DOHH2 (cell line): Measurements from ENCODE around the gene RAX2.

Experiments
- H3F3A ChIP-seq: fragments of 200-600 bp; sonication (generic), shearing (Covaris generic); 2 replicates; pipeline ENCODE4 v1.6.0; 2016; ENCODE audit warnings: antibody characterized with exemption, mild to moderate bottlenecking; ENCODE audit not compliant: control insufficient read depth, insufficient read depth
- H3K27ac ChIP-seq: fragments of 200-600 bp; sonication (generic); 2 replicates; pipeline ENCODE4 v1.5.1; 2014; ENCODE audit warnings: low read depth, mild to moderate bottlenecking, low read length, moderate library complexity
- H3K27me3 ChIP-seq: fragments of 200-600 bp; sonication (generic); 2 replicates; pipeline ENCODE4 v1.6.1; 2014; ENCODE audit warnings: mild to moderate bottlenecking, low read length, mixed read lengths; ENCODE audit not compliant: control insufficient read depth
- H3K36me3 ChIP-seq: fragments of 200-600 bp; sonication (generic); 2 replicates; pipeline ENCODE4 v1.6.1; 2014; ENCODE audit warnings: mild to moderate bottlenecking, low read length, moderate library complexity, mixed read lengths; ENCODE audit not compliant: control insufficient read depth
- H3K4me1 ChIP-seq: fragments of 200-600 bp; sonication (generic); 2 replicates; pipeline ENCODE4 v1.6.1; 2014; ENCODE audit warnings: mild to moderate bottlenecking, low read length, mixed read lengths; ENCODE audit not compliant: control insufficient read depth
- H3K4me2 ChIP-seq: fragments of 200-600 bp; sonication (generic); 2 replicates; pipeline ENCODE4 v1.6.0; 2014; ENCODE audit warnings: mild to moderate bottlenecking, low read length, moderate library complexity
- H3K4me3 ChIP-seq: fragments of 200-600 bp; sonication (generic); 2 replicates; pipeline ENCODE4 v1.5.1; 2014; ENCODE audit warnings: mild to moderate bottlenecking, low read length, mixed read lengths
- H3K79me2 ChIP-seq: fragments of 200-600 bp; sonication (generic); 2 replicates; pipeline ENCODE4 v1.6.1; 2014; ENCODE audit warnings: mild to moderate bottlenecking, low read length, mixed read lengths; ENCODE audit not compliant: control insufficient read depth
- H3K9me2 ChIP-seq: fragments of 200-600 bp; sonication (generic); replicated peaks from 2 replicates; pipeline ENCODE4 v1.6.1; 2014; ENCODE audit warnings: mild to moderate bottlenecking, low read length, mixed read lengths; ENCODE audit not compliant: control insufficient read depth
- H3K9me3 ChIP-seq: fragments of 200-600 bp; sonication (generic); 2 replicates; pipeline ENCODE4 v1.6.1; 2014; ENCODE audit warnings: antibody characterized with exemption, low read length, mixed read lengths; ENCODE audit not compliant: control insufficient read depth, insufficient read depth
- H4K20me1 ChIP-seq: fragments of 200-600 bp; sonication (generic); 2 replicates; pipeline ENCODE4 v1.6.0; 2014; ENCODE audit warnings: low read depth, mild to moderate bottlenecking, antibody characterized with exemption, low read length, moderate library complexity; ENCODE audit not compliant: control insufficient read depth, insufficient read depth
- CTCF ChIP-seq: fragments of 200-600 bp; sonication (generic); IDR thresholded peaks from one replicate; pipeline ENCODE4 v1.5.1; 2014; ENCODE audit warnings: antibody characterized with exemption, mild to moderate bottlenecking, low read depth, low read length; ENCODE audit not compliant: poor library complexity, severe bottlenecking
- EZH2phosphoT487 ChIP-seq: fragments of 200-600 bp; sonication (generic); IDR thresholded peaks from 2 replicates; pipeline ENCODE4 v1.6.1; 2017; ENCODE audit warnings: borderline replicate concordance, mild to moderate bottlenecking, antibody characterized with exemption, low read length, moderate library complexity, mixed read lengths

The RAX2 gene

GRCh38 chr19:3745363-3746045 is 26.5 kb downstream of the RAX2 start:
- no peak for TF ChIP-seq EZH2phosphoT487
- Histone ChIP-seq H3K4me1 (peaks cover 6% of the 10 kb centered on the region), H3K9me2 (no peaks in the 10 kb centered on the region), H3K27ac (no peak overlapping the region), H3K4me2 (no peak overlapping the region), H3K4me3 (no peak overlapping the region), H3K9me3 (peaks cover 3% of the 10 kb centered on the region; the same call in 1 of the 2 replicates), H3K79me2 (no peaks in the 10 kb centered on the region), H4K20me1 (no peaks in the 10 kb centered on the region), H3F3A (no peaks in the 10 kb centered on the region), H3K36me3 (no peaks in the 10 kb centered on the region), H3K27me3 (no peaks in the 10 kb centered on the region)

GRCh38 chr19:3743486-3743885 is 28.5 kb downstream of the RAX2 start:
- no peaks in the 10 kb centered on the region for H3K9me2 ChIP-seq
- H3K27ac ChIP-seq: no peak overlapping the region
- H3K79me2 ChIP-seq: no peaks in the 10 kb centered on the region
- H3K4me1 ChIP-seq: peaks cover 6% of the 10 kb centered on the region
- no peaks in the 10 kb centered on the region for H3K27me3 ChIP-seq
- H3K4me2 ChIP-seq: peak overlapping the region; percentile 4; the same call in 1 of the 2 replicates
- no peaks in the 10 kb centered on the region for H3F3A ChIP-seq
- H4K20me1 ChIP-seq: no peaks in the 10 kb centered on the region
- TF ChIP-seq EZH2phosphoT487: no peak
- no peak for TF ChIP-seq CTCF
- no peak overlapping the region for H3K4me3 ChIP-seq
- H3K9me3 ChIP-seq: peaks cover 3% of the 10 kb centered on the region; the same call in 1 of the 2 replicates
- no peaks in the 10 kb centered on the region for H3K36me3 ChIP-seq

- no peaks in the 10 kb centered on the region for H3F3A ChIP-seq
- H3K4me1 ChIP-seq: peaks cover 6% of the 10 kb centered on the region
- peaks cover 3% of the 10 kb centered on the region; the same call in 1 of the 2 replicates for H3K9me3 ChIP-seq
- no peaks in the 10 kb centered on the region for H3K27me3 ChIP-seq
- TF ChIP-seq EZH2phosphoT487 (no peak), CTCF (no peak)
- H3K36me3 ChIP-seq: no peaks in the 10 kb centered on the region
- no peaks in the 10 kb centered on the region for H3K9me2 ChIP-seq
- no peaks in the 10 kb centered on the region for H3K79me2 ChIP-seq
- no peak overlapping the region for H3K4me3 ChIP-seq
- no peaks in the 10 kb centered on the region for H4K20me1 ChIP-seq
- no peak overlapping the region for H3K27ac ChIP-seq
- no peak overlapping the region for H3K4me2 ChIP-seq
Observed at GRCh38 chr19:3740431-3740830, 31.6 kb downstream of the RAX2 start.

- Histone ChIP-seq H3K4me2 (no peak overlapping the region), H3K4me3 (no peak overlapping the region), H3K9me2 (no peaks in the 10 kb centered on the region), H3K79me2 (no peaks in the 10 kb centered on the region), H3K9me3 (peaks cover 3% of the 10 kb centered on the region; the same call in 1 of the 2 replicates), H3K27ac (no peak overlapping the region), H3F3A (no peaks in the 10 kb centered on the region), H4K20me1 (no peaks in the 10 kb centered on the region), H3K4me1 (peaks cover 3% of the 10 kb centered on the region), H3K27me3 (no peaks in the 10 kb centered on the region), H3K36me3 (no peaks in the 10 kb centered on the region)
- TF ChIP-seq CTCF (no peak), EZH2phosphoT487 (no peak)
Observed at GRCh38 chr19:3738477-3739220, 33.4 kb downstream of the RAX2 start.
